PC-9 (cell line): Measurements from ENCODE around the gene B3GNT2.

Experiments used
- CTCF ChIP-seq: fragments of 200-600 bp; sonication (generic); conservative IDR thresholded peaks from 2 replicates; pipeline ENCODE4 v1.6.1; 2017; ENCODE audit warnings: mixed run types, antibody characterized with exemption, mild to moderate bottlenecking, moderate library complexity
- EZH2 ChIP-seq: fragments of 200-600 bp; sonication (generic); IDR thresholded peaks from 2 replicates; pipeline ENCODE4 v1.8.0; 2017; ENCODE audit warnings: antibody characterized with exemption, low read depth

- no peak for TF ChIP-seq CTCF
- no peak for TF ChIP-seq EZH2
Measured at GRCh38 chr2:62229082-62229605, 33.2 kb downstream of the B3GNT2 start.
